OCI-LY1 (cell line): ENCODE results near the gene TMEM238.

Source experiments
- H2AFZ ChIP-seq: fragments of 200-600 bp; sonication (generic), shearing (Covaris generic); 2 replicates; pipeline ENCODE4 v1.6.0; 2014; ENCODE audit warnings: antibody characterized with exemption, mild to moderate bottlenecking, low read length
- H3F3A ChIP-seq: fragments of 200-600 bp; sonication (generic), shearing (Covaris generic); 2 replicates; pipeline ENCODE4 v1.6.0; 2014; ENCODE audit warnings: mild to moderate bottlenecking, antibody characterized with exemption, low read length, moderate library complexity; ENCODE audit not compliant: insufficient read depth
- H3K27ac ChIP-seq: fragments of 200-600 bp; sonication (generic); 2 replicates; pipeline ENCODE4 v1.5.1; 2014; ENCODE audit warnings: low read length, mixed run types, mild to moderate bottlenecking, low read depth; ENCODE audit not compliant: poor library complexity, severe bottlenecking
- H3K27me3 ChIP-seq: fragments of 200-600 bp; sonication (generic); 2 replicates; pipeline ENCODE4 v1.6.0; 2014; ENCODE audit warnings: antibody characterized with exemption, mild to moderate bottlenecking, low read length, moderate library complexity; ENCODE audit not compliant: insufficient read depth
- H3K36me3 ChIP-seq: fragments of 200-600 bp; sonication (generic); 2 replicates; pipeline ENCODE4 v1.6.1; 2014; ENCODE audit warnings: mild to moderate bottlenecking, antibody characterized with exemption, low read length, moderate library complexity, mixed read lengths; ENCODE audit not compliant: insufficient read depth
- H3K4me1 ChIP-seq: fragments of 200-600 bp; sonication (generic); 2 replicates; pipeline ENCODE4 v1.5.1; 2014; ENCODE audit warnings: mild to moderate bottlenecking, low read length, moderate library complexity; ENCODE audit not compliant: insufficient read depth, severe bottlenecking
- H3K4me2 ChIP-seq: fragments of 200-600 bp; sonication (generic), shearing (Covaris generic); 2 replicates; pipeline ENCODE4 v1.6.1; 2014; ENCODE audit warnings: low read length
- H3K4me3 ChIP-seq: fragments of 200-600 bp; sonication (generic); 2 replicates; pipeline ENCODE4 v1.5.1; 2014; ENCODE audit warnings: low read length, low read depth, mild to moderate bottlenecking, mixed read lengths; ENCODE audit not compliant: poor library complexity, severe bottlenecking
- H3K79me2 ChIP-seq: fragments of 200-600 bp; shearing (Covaris generic); 2 replicates; pipeline ENCODE4 v1.6.1; 2016; ENCODE audit warnings: mixed run types, low read length, mixed read lengths; ENCODE audit not compliant: insufficient read depth
- H3K9ac ChIP-seq: fragments of 200-600 bp; sonication (generic), shearing (Covaris generic); 2 replicates; pipeline ENCODE4 v1.6.1; 2014; ENCODE audit warnings: mild to moderate bottlenecking, low read length, mixed read lengths
- H3K9me2 ChIP-seq: fragments of 200-600 bp; sonication (generic), shearing (Covaris generic); 2 replicates; pipeline ENCODE4 v1.6.1; 2014; ENCODE audit warnings: low read depth, mild to moderate bottlenecking, low read length, mixed read lengths
- H3K9me3 ChIP-seq: fragments of 200-600 bp; shearing (Covaris generic); 2 replicates; pipeline ENCODE4 v1.6.1; 2014; ENCODE audit warnings: low read length, mixed read lengths
- H4K20me1 ChIP-seq: fragments of 200-600 bp; sonication (generic), shearing (Covaris generic); 2 replicates; pipeline ENCODE4 v1.6.0; 2016; ENCODE audit warnings: mild to moderate bottlenecking, low read length; ENCODE audit not compliant: insufficient read depth
- CTCF ChIP-seq: fragments of 200-600 bp; sonication (generic), shearing (Covaris generic); IDR thresholded peaks from 2 replicates; pipeline ENCODE4 v1.5.1; 2017; ENCODE audit warnings: mild to moderate bottlenecking, antibody characterized with exemption, low read length, moderate library complexity, mixed read lengths
- EZH2 ChIP-seq: fragments of 200-600 bp; sonication (generic), shearing (Covaris generic); IDR thresholded peaks from 2 replicates; pipeline ENCODE4 v1.8.0; 2017; ENCODE audit warnings: borderline replicate concordance, mixed run types, mild to moderate bottlenecking, antibody characterized with exemption, low read length, moderate library complexity, mixed read lengths

TMEM238 gene

DNA sequence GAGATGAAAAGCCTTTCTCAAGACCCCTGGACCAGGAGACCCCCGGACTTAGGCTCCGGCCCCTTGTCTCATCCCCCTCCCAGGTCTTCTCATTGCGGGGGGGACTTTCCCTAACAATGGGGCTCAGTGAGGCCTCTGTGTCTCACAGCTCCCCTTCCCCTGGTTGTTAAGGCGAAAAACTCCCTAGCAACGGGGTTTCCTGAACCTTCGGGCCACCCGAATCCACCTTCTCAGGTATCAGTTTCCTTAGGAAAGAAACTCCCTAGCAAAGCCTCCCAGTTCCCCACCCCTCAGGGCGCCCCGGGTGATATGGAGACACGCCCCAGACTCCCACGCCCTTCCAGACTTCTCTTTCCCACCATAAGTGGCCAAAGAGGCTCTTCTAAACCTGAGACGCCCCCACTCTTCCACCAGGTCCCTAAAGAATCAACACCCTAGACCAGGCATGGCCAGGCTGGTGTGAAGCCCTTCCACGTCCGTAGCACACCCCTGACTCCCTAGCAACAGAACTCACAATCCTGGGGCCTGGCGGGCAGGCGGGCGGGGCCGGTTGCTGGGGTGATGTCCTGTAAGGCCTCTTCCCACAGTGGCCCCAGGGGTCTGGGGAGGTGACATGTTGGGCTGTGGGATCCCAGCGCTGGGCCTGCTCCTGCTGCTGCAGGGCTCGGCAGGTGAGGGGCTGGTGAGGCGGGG is 7.7 kb downstream of the TMEM238 start, which contains the start of gene TMEM190:
TSS of gene TMEM190 (plus strand) at position 586 of the 693 bp plus-strand sequence. CDS start at position 614, 28 bp downstream.
- no peak within 1 kb of the TSS for H3K4me2 ChIP-seq
- no peaks in the 10 kb centered on the region for H4K20me1 ChIP-seq
- no peaks in the 10 kb centered on the region for H3K4me1 ChIP-seq
- H3K27me3 ChIP-seq, result peaks cover 18% of the 10 kb centered on the region; the same call in 1 of the 2 replicates
- H3K79me2 ChIP-seq, result no peaks in the 10 kb centered on the region
- no peaks in the 10 kb centered on the region for H3F3A ChIP-seq
- no peak within 1 kb of the TSS for H3K4me3 ChIP-seq
- H3K9ac ChIP-seq, result no peak within 1 kb of the TSS
- H2AFZ ChIP-seq, result no peak within 1 kb of the TSS
- no peaks in the 10 kb centered on the region for H3K9me3 ChIP-seq
- H3K27ac ChIP-seq, result no peak within 1 kb of the TSS
- TF ChIP-seq CTCF, result no peak
- TF ChIP-seq EZH2, result no peak
- H3K36me3 ChIP-seq, result no peaks in the 10 kb centered on the region
- no peaks in the 10 kb centered on the region for H3K9me2 ChIP-seq

GRCh38 chr19:55373993-55374757 is 9.9 kb downstream of the TMEM238 start:
- H3K9me3 ChIP-seq, result no peaks in the 10 kb centered on the region
- H3K36me3 ChIP-seq, result no peaks in the 10 kb centered on the region
- H3K4me3 ChIP-seq, result no peak overlapping the region
- H3K9me2 ChIP-seq, result no peaks in the 10 kb centered on the region
- peaks cover 18% of the 10 kb centered on the region; the same call in 1 of the 2 replicates for H3K27me3 ChIP-seq
- no peak overlapping the region for H3K9ac ChIP-seq
- H4K20me1 ChIP-seq, result no peaks in the 10 kb centered on the region
- no peak overlapping the region for H2AFZ ChIP-seq
- H3K27ac ChIP-seq, result no peak overlapping the region
- no peak for TF ChIP-seq CTCF
- no peak for TF ChIP-seq EZH2
- no peak overlapping the region for H3K4me2 ChIP-seq
- H3K79me2 ChIP-seq, result no peaks in the 10 kb centered on the region
- peaks cover 4% of the 10 kb centered on the region for H3K4me1 ChIP-seq
- no peaks in the 10 kb centered on the region for H3F3A ChIP-seq

- Histone ChIP-seq H3K9me3 (no peaks in the 10 kb centered on the region), H4K20me1 (no peaks in the 10 kb centered on the region), H2AFZ (no peak overlapping the region), H3K9me2 (no peaks in the 10 kb centered on the region), H3K27ac (no peak overlapping the region), H3K79me2 (no peaks in the 10 kb centered on the region), H3K4me2 (no peak overlapping the region), H3F3A (no peaks in the 10 kb centered on the region), H3K4me3 (no peak overlapping the region), H3K4me1 (peaks cover 4% of the 10 kb centered on the region), H3K36me3 (no peaks in the 10 kb centered on the region), H3K27me3 (peaks cover 18% of the 10 kb centered on the region; the same call in 1 of the 2 replicates), H3K9ac (no peak overlapping the region)
- TF ChIP-seq EZH2, result no peak
- no peak for TF ChIP-seq CTCF
Measured at GRCh38 chr19:55373306-55373992, 10.6 kb downstream of the TMEM238 start.
